Left lobe of liver (tissue), 2 donors: ENCODE results near the gene ARSB. TPM values are rescaled to one million over a fixed set of nuclear protein-coding genes. Genes with fewer than 3 reads are reported as not detected.
A peak's percentile ranks its signal among the peaks of the same experiment; 100 is the strongest.
"Not testable (repeated sequence)": the region's sequence is repeated elsewhere in the genome, so short reads cannot be mapped to it uniquely, and the experiment has no call there.

Experiments used
- ATAC-seq: fragments of 200-7000 bp; cut with Tn5 transposase; one replicate; pipeline ENCODE4 v1.9.1; 2020; ENCODE audit warnings: mild to moderate bottlenecking, moderate library complexity
- DNase-seq: peaks from one replicate; pipeline ENCODE4 v3.0.0-alpha.2; 2020; ENCODE audit warnings: low spot score
- total RNA-seq: library from RNA; stranded (reverse); gene quantifications from one replicate; pipeline ENCODE4 v1.2.1, GENCODE V29; 2021
- donor health status: DM: no; HTN: no; CAD: no; lungs with moderate emphysema.
- donor health status: DM: no; HTN: yes; CAD: no.

The ARSB gene
- total RNA-seq, 1 donor from 2014 or later: 10.3 TPM

DNA sequence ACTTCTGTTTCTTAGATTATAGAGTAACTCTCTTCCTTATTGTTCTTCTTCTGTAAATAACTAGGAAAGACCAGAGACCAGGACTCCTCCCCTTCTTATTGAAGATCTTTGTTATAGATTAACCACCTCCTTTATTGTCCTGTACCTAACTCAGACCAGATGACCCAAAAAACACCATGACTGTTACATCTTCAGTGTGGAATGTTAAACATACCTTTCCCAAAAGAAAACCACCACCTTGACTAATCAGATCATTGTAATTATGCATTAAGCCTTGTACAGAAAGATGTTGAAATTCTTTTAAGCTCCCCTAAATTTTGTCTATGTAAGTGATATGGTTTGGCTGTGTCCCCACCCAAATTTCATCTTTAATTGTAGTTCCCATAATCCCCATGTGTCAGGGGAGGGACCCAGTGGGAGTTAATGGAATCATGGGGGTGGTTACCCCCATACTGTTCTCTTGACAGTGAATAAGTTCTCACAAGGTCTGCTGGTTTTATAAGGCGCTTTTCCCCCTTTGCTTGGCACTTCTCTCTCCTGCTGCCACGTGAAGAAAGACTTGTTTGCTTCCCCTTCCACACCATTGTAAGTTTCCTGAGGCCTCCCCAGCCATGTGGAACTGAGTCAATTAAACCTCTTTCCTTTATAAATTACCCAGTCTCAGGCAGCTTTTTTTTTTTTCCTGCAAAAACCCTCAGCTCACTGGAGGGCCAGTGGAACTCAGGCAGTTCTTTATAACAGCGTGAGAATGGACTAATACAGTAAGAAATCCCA, 26.3 kb downstream of the ARSB start:
- DNase-seq (no peak), ATAC-seq (peak; percentile 37)

DNA sequence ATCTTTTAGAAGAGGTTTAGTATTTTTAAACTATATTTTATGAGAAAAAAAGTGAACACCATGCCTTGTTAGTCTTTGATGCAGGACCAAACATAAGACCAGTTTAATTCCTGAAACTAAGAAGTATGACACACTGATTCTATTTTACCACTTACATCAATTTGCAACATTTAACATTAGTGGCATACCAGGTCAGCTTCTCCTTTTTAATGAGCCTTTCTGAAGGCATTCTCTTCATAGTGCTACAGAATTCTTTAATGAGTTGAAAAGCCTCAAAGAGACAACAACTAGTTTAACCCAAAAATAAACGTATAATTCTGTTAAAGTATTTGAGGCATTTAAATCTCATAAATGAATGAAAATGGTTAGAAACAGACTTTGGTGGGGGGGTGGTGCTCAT, 28.2 kb downstream of the ARSB start:
- ATAC-seq (no peak), DNase-seq (no peak)

DNA sequence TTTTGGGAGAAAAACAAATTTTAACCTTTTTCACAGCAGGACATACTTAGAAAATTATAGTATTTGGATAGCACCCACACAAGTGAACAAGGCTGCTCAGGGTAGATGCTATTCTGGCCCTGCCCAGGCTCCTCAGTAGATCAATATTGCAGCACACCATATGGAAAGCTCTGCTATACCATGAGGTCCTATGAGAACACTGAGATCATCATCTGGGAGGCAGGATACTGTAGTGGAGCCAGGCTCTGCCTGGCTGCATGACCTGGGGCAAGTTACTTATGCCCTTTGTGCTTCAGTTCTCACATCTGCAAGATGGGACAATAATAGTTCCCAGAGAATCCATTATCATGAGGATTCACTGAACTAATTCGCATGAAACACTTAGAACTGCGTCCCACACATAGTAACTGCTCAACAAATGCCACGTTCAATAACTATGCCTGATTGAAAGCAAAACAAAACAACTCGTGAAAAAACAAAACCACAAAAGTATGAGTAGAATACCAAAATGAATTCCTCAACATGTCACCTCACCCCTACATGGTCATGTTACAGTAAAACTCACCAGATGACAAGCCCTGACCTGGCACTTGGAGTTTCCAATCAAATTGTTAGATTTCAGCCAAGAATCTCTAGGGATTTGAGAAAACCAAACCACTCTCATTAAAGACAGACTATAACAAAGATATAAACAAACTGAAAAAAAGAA, 31.9 kb downstream of the ARSB start:
- DNase-seq (no peak), ATAC-seq (no peak)

GRCh38 chr5:78930721-78931120, 54.4 kb downstream of the ARSB start:
- ATAC-seq: no peak
- no peak for DNase-seq

DNA sequence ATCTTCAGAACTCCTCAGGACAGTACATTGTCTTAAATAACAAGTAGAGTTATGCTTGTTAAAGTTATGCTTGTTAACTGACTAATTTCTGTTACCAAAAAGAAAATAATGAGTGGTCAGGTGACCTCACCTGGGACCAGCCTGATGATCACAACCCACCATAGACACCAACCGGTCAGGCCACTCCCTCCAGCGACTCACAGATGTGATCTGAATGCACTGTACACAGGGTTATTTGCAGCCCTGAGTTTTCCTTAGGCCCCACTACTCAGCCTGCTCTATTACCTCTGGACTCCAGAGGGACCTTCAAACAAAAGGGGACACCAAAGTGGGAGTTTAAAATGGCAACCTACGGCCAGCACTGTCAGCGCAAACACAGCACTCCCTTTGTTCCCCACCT, 55.3 kb downstream of the ARSB start:
- no peak for DNase-seq
- no peak for ATAC-seq

DNA sequence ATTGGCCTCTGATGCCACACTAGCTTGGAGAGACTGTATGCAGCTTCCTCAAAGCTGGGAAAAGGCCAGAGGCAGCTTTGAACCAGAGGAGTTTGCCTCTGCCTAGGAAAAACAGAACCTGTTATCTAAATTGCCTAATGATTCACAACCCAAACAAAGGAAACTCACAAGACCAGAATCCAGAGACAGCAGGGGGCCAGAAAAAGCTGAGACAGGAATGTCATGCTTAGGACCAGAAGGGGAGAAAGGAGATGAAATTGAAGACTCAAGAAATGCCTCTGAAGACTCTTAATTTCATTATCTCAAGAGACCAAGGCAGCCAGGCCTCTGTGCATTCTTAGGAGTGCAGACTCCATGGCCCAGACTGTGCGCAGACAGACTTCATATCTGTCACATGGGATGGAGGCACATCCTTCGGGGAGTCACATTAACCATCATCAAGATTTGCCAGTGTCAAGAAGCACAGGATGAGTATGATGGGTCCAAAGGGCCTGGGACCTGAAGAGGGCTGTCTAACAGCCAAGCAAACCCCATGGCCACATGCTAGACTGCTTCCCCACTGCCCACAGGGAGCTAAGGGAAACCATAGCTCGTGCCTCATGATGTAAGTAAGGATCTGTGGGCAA, 57.3 kb downstream of the ARSB start:
- no peak for DNase-seq
- ATAC-seq: no peak

GRCh38 chr5:78926252-78926651, 58.9 kb downstream of the ARSB start:
- ATAC-seq (no peak), DNase-seq (no peak)

DNA sequence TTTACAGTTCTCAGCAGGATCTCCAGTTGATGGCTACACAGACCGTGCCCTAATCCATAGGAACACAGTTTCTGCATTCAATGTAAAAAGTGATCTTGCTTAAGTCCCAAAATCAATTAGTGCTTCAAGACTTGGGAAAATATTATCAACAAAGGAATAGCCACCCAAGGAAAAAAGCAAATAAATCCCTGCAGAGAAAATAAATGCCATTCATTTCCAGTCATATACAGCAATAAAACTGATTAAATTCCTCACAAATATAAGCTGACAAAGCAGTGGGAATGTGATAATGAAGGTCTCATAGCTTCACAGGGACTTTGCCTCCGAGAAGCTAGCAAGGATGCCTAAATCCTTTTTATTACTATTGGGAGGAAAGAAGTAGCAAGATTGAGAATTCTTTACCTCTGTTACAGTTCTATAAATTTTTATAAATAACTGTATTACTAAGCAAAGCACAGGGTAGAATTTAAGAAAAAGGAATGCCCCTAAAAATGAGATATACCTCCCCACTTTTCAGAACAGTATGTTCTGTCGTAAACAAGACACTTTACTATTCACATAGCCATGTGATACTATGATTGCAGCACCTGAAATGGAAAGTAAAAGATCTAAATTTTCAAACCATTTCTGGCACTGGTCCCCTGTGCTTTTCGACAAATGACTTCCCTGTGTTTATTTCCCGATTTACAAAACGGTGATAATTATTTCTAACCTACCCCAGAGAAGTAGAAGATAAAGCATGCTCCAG, 59.8 kb downstream of the ARSB start:
- ATAC-seq (no peak), DNase-seq (no peak)

GRCh38 chr5:78923622-78923970, 61.5 kb downstream of the ARSB start:
- ATAC-seq (no peak), DNase-seq (no peak)

DNA sequence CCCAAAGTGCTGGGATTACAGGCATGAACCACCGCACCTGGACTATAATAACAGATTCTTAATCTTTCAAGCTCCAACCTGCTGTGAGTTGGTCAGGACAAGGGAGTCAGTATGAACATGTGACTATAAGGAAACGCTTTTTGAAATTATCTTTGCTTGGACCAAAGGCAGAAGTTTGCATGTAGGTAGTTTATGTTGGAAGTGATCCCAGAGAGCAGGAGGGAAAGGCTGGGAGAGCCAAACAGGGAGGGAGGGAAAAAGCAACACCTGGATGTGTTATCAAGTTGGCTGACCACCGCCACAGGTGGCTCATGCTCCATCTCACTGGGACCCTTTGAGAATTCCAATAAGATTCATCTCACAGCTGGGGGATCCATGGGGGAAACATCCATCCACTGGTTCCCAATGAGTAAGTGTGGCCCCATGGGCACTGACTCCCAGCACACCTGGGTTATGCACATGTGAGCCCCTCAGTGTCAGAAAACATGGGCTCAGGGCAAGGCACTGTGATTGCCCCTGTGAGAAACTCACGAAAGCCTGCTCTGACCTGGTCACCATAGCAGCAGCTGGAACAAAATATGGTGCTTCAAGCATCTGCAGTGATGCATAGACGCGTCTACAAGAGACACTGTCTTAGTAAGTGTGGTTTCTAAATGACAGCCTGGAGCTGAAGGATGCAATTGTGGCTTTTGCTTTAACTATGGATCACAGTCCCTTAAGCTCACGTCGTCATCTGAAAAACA, 62.1 kb downstream of the ARSB start:
- no peak for ATAC-seq

DNA sequence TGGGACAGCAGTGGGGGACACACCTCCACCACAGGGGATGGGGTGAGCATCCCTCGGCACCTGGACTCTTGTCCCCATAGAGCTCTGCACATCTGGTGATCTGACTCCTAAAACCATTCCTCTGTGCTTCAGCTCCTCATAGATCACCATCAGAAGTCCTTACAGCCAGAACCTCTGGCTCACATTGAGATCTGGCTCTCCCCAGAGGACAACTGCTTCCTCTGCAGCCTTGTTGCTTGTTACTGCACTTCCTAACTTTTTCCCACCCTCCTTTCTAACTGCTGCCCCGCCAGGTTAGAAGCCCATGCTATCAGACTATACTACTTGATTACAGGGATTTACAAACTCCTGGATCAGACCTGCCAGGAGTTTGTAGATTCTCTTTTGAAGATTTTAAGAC, 64.5 kb downstream of the ARSB start:
- ATAC-seq (no peak), DNase-seq (no peak)

More for the DNA sequence above, 62.1 kb downstream of the ARSB start:
- no peak for DNase-seq

GRCh38 chr5:78919796-78920195, 65.3 kb downstream of the ARSB start:
- DNase-seq: no peak
- no peak for ATAC-seq

DNA sequence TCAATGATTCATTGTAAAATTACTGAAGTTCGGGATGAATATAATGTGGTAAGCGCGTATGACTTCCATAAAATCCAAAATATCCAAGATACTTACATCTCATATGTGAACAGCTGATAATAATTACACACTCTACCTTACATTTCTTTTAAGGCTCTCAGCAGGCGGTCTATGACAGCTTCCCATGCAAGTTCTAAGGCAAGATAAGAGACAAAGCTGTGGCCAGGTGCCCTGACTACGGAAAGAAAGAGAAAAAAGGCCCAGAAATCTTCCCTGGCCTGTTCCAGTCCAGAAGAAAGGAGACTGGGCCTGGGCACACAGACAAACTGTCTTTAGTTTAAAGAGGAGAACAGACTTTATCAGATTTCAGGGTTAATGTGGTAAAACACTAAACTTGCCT, 69.1 kb downstream of the ARSB start:
- DNase-seq (no peak), ATAC-seq (no peak)

- ATAC-seq (no peak), DNase-seq (no peak)
Observed at GRCh38 chr5:78915170-78915569, 69.9 kb downstream of the ARSB start.

- no peak for ATAC-seq
- no peak for DNase-seq
Observed at GRCh38 chr5:78912811-78913210, 72.3 kb downstream of the ARSB start.

DNA sequence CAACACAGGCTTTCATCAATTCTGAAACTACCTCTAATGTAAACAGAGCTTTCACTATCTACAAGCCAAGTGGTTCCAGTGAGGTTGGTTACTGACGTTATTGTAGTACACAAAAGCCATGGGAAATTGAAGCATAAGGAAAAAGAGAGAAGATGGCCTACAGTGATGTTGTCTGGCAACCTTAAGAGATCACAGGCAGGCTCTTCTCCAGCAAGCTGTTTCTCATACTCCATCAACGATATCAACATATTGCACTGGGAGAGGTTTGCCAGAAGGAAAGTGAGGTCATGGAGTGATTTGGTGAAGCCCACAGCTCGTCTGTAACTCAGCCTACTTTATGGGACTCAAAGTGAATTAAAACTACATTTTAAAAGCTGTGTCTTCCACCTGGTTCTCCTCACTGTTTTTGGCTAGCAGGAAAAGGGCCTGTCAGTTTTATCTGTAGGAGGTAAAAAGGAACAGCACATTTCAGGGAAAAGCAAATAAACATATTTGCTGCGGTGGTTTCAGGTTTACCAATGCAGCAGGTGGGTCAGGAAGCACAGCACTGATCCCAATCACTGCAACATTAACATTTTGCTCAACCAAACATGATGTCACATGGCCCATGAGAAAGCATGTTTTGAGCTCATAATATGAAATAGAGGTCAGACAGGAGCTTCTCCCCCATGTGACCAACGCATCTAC, 72.9 kb downstream of the ARSB start:
- DNase-seq (no peak), ATAC-seq (no peak)

DNA sequence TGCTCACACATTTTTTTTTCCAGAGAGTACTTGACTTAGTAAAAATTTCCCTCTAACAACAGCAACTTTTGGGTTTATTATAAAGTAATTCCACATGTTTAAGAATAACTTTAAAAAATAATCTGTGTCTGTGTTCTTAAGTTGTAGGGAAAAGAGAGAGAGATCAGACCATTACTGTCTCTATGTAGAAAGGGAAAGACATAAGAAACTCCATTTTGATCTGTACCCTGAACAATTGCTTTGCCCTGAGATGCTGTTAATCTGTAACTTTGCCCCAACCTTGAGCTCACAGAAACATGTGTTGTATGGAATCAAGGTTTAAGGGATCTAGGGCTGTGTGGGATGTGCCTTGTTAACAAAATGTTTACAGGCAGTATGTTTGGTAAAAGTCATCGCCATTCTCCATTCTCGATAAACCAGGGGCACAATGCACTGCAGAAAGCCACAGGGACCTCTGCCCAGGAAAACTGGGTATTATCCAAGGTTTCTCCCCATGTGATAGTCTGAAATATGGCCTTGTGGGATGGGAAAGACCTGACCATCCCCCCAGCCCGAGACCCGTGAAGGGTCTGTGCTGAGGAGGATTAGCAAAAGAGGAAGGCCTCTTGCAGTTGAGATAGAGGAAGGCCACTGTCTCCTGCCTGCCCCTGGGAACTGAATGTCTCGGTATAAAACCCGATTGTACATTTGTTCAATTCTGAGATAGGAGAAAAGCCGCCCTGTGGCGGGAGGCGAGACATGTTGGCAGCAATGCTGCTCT, 75.7 kb downstream of the ARSB start:
- ATAC-seq, DNase-seq: not testable (repeated sequence)

DNA sequence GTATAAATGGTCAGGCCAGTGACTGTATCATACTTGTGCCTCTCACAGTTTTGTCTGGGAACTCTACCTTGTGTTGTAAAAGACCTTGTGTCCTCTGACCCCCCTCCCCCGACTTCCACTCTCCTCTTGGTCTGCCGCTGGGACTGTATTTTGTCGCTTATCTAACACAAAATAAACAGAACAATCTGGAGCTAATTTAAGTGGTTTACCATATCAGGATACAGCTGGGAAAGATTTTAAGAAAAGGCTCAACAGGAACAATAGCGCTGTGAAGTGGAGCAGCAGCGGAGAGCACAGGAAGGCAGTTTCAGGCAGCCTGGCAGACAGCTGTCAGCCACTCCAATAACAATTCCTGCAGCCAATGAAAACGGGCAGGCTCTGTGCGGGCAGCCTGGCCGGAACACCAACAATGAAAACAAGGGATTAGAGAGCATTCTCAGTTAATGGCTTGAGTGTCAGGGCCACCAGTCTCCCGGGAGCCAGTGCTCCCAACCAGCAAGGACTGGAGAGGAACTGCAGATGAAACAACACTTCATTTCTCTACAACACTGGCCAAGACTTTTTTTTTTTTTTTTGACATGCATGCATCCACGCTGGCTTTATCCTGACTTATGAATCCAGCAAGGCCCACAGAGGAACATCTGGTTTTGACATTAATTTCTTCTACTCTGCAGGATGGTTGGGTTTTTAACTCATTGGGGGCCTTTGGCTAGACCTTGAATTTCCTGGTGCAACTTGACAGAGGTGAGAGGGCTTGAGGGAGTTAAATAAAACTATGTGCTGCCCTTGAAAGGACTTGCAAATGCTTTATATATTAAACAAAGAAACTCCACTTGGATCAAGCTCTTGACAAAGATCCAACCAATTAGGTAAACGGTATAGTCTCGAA, 76.7 kb downstream of the ARSB start:
- DNase-seq: no peak
- peak; percentile 58 for ATAC-seq
